PC-9 (cell line): Measurements from ENCODE around the gene C16orf90. TPM values are rescaled to one million over a fixed set of nuclear protein-coding genes. Genes with fewer than 3 reads are reported as not detected.

Experiments
- BruUV-seq: library from RNA; stranded (reverse); fragments of 400-500 nt; replicated peaks from 2 replicates; lab custom pipeline; 2021; lab: Mats Ljungman, UMichigan
- CTCF ChIA-PET: fragments of 300-600 bp; sonication (Branson Sonifier 250); formaldehyde crosslinking; loops from one replicate; lab custom pipeline; 2022; ENCODE audit warnings: antibody characterized with exemption; lab: Charles Lee
- POLR2A ChIA-PET: fragments of 300-600 bp; sonication (Branson Sonifier 250); formaldehyde crosslinking; loops from one replicate; lab custom pipeline; 2022; ENCODE audit warnings: antibody characterized with exemption; ENCODE audit not compliant: unreplicated experiment; lab: Charles Lee
- DNase-seq, 2 experiments: peaks; one replicate each; pipeline versions ENCODE4 v3.0.0 to v3.0.0-alpha.2; 2015 to 2022; ENCODE audit warnings: mixed read lengths in 1 of 2
- H2AFZ ChIP-seq: fragments of 200-600 bp; sonication (generic); 2 replicates; pipeline ENCODE4 v1.8.1; 2017; ENCODE audit warnings: antibody characterized with exemption
- H3F3A ChIP-seq: fragments of 200-600 bp; sonication (generic); 2 replicates; pipeline ENCODE4 v1.8.1; 2017; ENCODE audit warnings: antibody characterized with exemption, mild to moderate bottlenecking, low read depth; ENCODE audit not compliant: insufficient read depth
- H3K27ac ChIP-seq: fragments of 200-600 bp; sonication (generic); 2 replicates; pipeline ENCODE4 v1.6.1; 2016; ENCODE audit warnings: mixed run types
- H3K27me3 ChIP-seq: fragments of 200-600 bp; sonication (generic); 2 replicates; pipeline ENCODE4 v1.6.1; 2016; ENCODE audit warnings: low read depth, mixed run types; ENCODE audit not compliant: insufficient read depth
- H3K36me3 ChIP-seq: fragments of 200-600 bp; sonication (generic); 2 replicates; pipeline ENCODE4 v1.6.1; 2016; ENCODE audit warnings: low read depth, mixed run types
- H3K4me1 ChIP-seq: fragments of 200-600 bp; sonication (generic); replicated peaks from 2 replicates; pipeline ENCODE4 v1.6.1; 2016; ENCODE audit warnings: mixed run types; ENCODE audit not compliant: insufficient read depth
- H3K4me2 ChIP-seq: fragments of 200-600 bp; sonication (generic); 2 replicates; pipeline ENCODE4 v1.6.1; 2017; ENCODE audit warnings: mixed run types
- H3K4me3 ChIP-seq: fragments of 200-600 bp; sonication (generic); 2 replicates; pipeline ENCODE4 v1.6.1; 2016; ENCODE audit warnings: mixed run types
- H3K79me2 ChIP-seq: fragments of 200-600 bp; sonication (generic); 2 replicates; pipeline ENCODE4 v1.6.1; 2017; ENCODE audit warnings: low read depth, mixed run types
- H3K9me2 ChIP-seq: fragments of 200-600 bp; sonication (generic); 2 replicates; pipeline ENCODE4 v1.8.1; 2017; ENCODE audit warnings: mild to moderate bottlenecking; ENCODE audit not compliant: insufficient read depth
- H3K9me3 ChIP-seq: fragments of 200-600 bp; sonication (generic); 2 replicates; pipeline ENCODE4 v1.8.1; 2016; ENCODE audit warnings: low read depth; ENCODE audit not compliant: insufficient read depth
- H4K20me1 ChIP-seq: fragments of 200-600 bp; sonication (generic); 2 replicates; pipeline ENCODE4 v1.8.1; 2017; ENCODE audit not compliant: insufficient read depth
- EZH2 ChIP-seq: fragments of 200-600 bp; sonication (generic); IDR thresholded peaks from 2 replicates; pipeline ENCODE4 v1.8.0; 2017; ENCODE audit warnings: antibody characterized with exemption, low read depth
- intact Hi-C: fragments of 100-400 bp; cut with micrococcal nuclease; formaldehyde crosslinking; loops from one replicate; pipeline ENCODE4 v1.10.0; 2022; ENCODE audit not compliant: unreplicated experiment
- total RNA-seq: library from RNA; stranded (reverse); gene quantifications from 2 replicates; pipeline ENCODE4 v1.2.3, GENCODE V29; 2021
- TF ChIP-seq, protein P1 (sequence below): fragments of 200-600 bp; sonication (generic); conservative IDR thresholded peaks from 2 replicates; pipeline ENCODE4 v1.6.1; 2017; ENCODE audit warnings: mixed run types, antibody characterized with exemption, mild to moderate bottlenecking, moderate library complexity

Gene C16orf90
- total RNA-seq, 1 experiment from 2014 or later: not detected

DNA sequence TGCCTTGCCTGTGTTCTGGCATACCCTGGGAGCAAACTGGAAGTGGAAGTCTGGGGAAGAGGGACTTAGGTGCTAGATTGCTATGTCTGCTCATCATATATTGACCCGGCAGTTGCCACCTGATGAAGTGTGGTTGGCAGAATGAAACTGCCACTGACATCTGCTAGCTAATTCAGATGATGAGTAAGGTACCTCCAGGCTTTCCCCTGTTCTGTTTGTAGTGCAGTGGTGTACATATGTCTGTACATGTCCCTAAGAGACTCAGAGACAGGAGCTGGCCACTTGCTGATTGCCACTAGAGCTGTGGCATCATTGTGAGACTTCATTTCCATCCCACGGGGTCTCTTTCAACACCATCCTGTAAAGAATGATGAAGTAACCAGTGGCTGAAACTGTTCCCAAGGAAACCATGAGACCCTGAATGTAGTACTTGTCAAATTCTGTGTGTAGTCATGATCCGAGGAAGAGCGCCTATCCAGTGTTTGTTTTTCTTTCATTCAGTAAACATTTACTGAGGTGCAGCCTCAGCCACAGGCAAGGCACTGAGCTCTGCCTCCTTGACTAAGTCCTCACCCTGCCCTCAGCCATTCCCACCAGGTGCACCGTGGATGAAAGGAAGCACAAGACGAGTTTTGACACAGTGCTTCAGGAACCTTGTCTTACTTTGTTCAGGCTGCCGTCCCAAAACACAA is 18.7 kb upstream of the C16orf90 start:
- Histone ChIP-seq H3F3A (peaks cover 39% of the 10 kb centered on the region), H3K9me3 (no peaks in the 10 kb centered on the region), H3K4me1 (peaks cover 35% of the 10 kb centered on the region), H3K4me2 (peak overlapping the region; percentile 28), H3K27ac (peak overlapping the region; percentile 59), H2AFZ (no peak overlapping the region), H4K20me1 (peaks cover 21% of the 10 kb centered on the region; the same call in 1 of the 2 replicates), H3K79me2 (no peaks in the 10 kb centered on the region), H3K36me3 (peaks cover 12% of the 10 kb centered on the region; the same call in 1 of the 2 replicates), H3K9me2 (no peaks in the 10 kb centered on the region), H3K4me3 (no peak overlapping the region), H3K27me3 (no peaks in the 10 kb centered on the region)
- ChIA-PET CTCF (interaction anchor here (0.7 kb wide), 1 partner anchor 359 kb away, joined by 19 read pairs; no protein-coding TSS in a partner anchor), POLR2A (interaction anchor here (0.5 to 1.0 kb wide), 5 partner anchors 104 to 662 kb away, joined by 3 to 38 read pairs (median 6); no protein-coding TSS in a partner anchor)
- peak in 1 of 2 experiments; percentile 71 for DNase-seq
- no peak for TF ChIP-seq EZH2
- TF ChIP-seq, protein P1, sequence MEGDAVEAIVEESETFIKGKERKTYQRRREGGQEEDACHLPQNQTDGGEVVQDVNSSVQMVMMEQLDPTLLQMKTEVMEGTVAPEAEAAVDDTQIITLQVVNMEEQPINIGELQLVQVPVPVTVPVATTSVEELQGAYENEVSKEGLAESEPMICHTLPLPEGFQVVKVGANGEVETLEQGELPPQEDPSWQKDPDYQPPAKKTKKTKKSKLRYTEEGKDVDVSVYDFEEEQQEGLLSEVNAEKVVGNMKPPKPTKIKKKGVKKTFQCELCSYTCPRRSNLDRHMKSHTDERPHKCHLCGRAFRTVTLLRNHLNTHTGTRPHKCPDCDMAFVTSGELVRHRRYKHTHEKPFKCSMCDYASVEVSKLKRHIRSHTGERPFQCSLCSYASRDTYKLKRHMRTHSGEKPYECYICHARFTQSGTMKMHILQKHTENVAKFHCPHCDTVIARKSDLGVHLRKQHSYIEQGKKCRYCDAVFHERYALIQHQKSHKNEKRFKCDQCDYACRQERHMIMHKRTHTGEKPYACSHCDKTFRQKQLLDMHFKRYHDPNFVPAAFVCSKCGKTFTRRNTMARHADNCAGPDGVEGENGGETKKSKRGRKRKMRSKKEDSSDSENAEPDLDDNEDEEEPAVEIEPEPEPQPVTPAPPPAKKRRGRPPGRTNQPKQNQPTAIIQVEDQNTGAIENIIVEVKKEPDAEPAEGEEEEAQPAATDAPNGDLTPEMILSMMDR: no peak
- BruUV-seq: no TSS peak
- intact Hi-C loops: no loop called here

DNA sequence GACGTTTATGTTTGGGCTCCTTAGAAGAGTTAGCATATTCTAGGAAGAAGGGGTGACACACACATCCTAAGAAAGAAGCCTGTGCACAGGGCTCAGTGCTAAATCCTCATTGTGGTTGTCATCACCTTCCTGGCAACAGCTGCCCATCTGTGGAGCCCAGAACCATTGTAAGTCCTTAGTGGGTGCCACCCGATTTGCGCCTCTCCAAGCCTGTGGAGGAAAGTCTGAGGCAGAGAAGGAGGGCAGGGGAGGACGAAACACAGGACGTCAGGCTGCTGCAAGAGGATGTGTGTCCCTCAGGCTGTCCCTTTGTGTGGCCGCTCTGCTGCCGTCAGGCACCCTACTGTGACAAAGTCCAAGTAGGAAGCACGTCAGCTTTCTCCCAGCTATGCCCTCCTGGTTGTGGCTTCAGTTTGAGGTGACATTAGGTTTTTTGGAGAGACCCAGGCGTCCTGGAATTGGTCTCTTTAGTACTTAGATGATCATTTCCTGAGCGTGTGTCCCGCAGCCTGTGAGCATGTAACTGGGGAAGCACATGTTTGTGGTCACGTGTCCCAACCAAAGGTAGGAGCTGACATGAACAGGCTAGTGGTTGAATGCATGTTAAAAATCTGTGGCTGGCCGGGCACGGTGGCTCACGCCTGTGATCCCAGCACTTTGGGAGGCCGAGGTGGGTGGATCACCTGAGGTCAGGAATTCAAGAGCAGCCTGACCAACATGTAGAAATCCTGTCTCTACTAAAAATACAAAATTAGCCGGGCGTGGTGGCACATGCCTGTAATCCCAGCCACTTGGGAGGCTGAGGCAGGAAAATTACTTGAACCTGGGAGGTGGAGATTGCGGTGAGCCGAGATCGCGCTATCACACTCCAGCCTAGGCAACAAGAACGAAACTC is 16.2 kb upstream of the C16orf90 start:
- H3K9me3 ChIP-seq: no peaks in the 10 kb centered on the region
- no peak overlapping the region for H2AFZ ChIP-seq
- H3K79me2 ChIP-seq: no peaks in the 10 kb centered on the region
- no peaks in the 10 kb centered on the region for H3K27me3 ChIP-seq
- H3K9me2 ChIP-seq: no peaks in the 10 kb centered on the region
- no TSS peak for BruUV-seq
- H3K4me1 ChIP-seq: peaks cover 36% of the 10 kb centered on the region
- no peak overlapping the region for H3K27ac ChIP-seq
- POLR2A ChIA-PET: no interaction called here
- peaks cover 23% of the 10 kb centered on the region; the same call in 1 of the 2 replicates for H4K20me1 ChIP-seq
- intact Hi-C loops: no loop called here
- no peak overlapping the region for H3K4me2 ChIP-seq
- CTCF ChIA-PET: no interaction called here
- no peak for TF ChIP-seq EZH2
- TF ChIP-seq, protein P1: no peak
- peaks cover 20% of the 10 kb centered on the region for H3K36me3 ChIP-seq
- H3F3A ChIP-seq: peaks cover 39% of the 10 kb centered on the region
- no peak overlapping the region for H3K4me3 ChIP-seq
- DNase-seq: no peak

DNA sequence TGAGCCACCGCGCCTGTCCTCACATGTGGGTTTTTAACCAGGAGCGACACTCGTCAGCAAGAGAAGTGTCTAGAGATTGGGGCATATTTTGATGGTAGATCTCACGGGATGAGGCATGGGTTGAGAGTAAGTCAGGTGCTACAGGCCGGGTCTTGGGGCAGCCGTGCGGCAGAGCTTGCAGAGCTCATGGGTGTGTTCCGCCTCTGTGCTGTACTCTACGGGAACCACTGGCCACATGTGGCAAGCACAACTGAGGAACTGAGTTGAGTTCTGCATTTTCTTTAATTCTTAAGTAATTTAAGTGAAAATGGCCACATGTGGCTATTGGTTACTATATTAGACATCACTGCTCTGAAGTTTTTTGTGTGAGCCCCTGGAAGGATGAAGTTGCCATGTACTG is 15.1 kb upstream of the C16orf90 start:
- Histone ChIP-seq H2AFZ (no peak overlapping the region), H3K27me3 (no peaks in the 10 kb centered on the region), H3F3A (peaks cover 32% of the 10 kb centered on the region), H3K9me2 (no peaks in the 10 kb centered on the region), H3K4me2 (no peak overlapping the region), H4K20me1 (peaks cover 23% of the 10 kb centered on the region; the same call in 1 of the 2 replicates), H3K4me3 (no peak overlapping the region), H3K9me3 (no peaks in the 10 kb centered on the region), H3K27ac (no peak overlapping the region), H3K36me3 (peaks cover 19% of the 10 kb centered on the region; the same call in 1 of the 2 replicates), H3K79me2 (no peaks in the 10 kb centered on the region), H3K4me1 (peaks cover 32% of the 10 kb centered on the region)
- CTCF ChIA-PET: no interaction called here
- POLR2A ChIA-PET: no interaction called here
- intact Hi-C loops: no loop called here
- no TSS peak for BruUV-seq
- no peak for DNase-seq
- TF ChIP-seq EZH2: no peak
- TF ChIP-seq, protein P1: no peak
